GM10266 (cell line): Measurements from ENCODE around the gene FASTKD2.
"Not testable (repeated sequence)": the region's sequence is repeated elsewhere in the genome, so short reads cannot be mapped to it uniquely, and the experiment has no call there.

Experiments used
- DNase-seq: peaks from one replicate; pipeline ENCODE4 v3.0.0; 2012; ENCODE audit errors: extremely low spot score
- CTCF ChIP-seq: IDR thresholded peaks from 2 replicates; pipeline ENCODE4 v1.5.1; 2012; ENCODE audit warnings: mild to moderate bottlenecking, low read depth; ENCODE audit not compliant: control insufficient read depth, insufficient read depth; ENCODE audit errors: missing control alignments

The FASTKD2 gene

DNA sequence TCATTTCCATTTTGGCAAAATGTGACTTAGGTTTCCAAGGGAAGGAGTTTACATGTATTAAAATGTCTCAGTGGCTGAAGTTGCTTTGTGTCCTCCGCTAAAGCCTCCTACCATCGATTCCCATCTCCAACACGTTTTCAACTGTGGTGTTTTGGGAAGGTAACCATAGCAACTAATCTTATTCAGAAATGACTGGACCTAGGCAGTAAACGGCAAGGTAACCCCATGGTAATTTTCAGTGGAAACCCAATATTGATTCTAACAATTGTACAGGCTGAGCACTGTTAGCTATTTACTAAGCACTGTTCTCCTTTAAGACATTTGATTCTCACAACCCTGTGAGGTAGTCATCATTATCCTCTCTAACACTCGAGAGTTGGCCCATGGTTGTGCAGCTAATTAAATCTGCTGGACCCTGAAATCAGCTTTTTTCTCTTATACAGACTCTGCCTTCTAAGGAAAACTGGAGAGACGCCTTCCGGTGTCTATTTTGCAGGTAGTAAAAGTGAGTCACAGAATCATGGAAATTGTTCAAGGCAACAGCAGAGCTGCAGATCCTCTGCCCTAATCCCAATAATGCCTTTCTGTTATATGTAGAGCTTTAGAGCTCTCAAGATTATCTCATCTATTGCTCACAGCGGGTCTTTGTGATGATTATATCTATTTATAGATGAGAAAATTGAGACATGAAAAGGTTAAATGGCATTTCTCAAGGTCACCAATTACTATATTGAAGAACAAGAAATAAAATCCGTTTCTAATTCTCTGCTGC is 36.2 kb downstream of the FASTKD2 start:
- no peak for TF ChIP-seq CTCF
- DNase-seq: no peak

DNA sequence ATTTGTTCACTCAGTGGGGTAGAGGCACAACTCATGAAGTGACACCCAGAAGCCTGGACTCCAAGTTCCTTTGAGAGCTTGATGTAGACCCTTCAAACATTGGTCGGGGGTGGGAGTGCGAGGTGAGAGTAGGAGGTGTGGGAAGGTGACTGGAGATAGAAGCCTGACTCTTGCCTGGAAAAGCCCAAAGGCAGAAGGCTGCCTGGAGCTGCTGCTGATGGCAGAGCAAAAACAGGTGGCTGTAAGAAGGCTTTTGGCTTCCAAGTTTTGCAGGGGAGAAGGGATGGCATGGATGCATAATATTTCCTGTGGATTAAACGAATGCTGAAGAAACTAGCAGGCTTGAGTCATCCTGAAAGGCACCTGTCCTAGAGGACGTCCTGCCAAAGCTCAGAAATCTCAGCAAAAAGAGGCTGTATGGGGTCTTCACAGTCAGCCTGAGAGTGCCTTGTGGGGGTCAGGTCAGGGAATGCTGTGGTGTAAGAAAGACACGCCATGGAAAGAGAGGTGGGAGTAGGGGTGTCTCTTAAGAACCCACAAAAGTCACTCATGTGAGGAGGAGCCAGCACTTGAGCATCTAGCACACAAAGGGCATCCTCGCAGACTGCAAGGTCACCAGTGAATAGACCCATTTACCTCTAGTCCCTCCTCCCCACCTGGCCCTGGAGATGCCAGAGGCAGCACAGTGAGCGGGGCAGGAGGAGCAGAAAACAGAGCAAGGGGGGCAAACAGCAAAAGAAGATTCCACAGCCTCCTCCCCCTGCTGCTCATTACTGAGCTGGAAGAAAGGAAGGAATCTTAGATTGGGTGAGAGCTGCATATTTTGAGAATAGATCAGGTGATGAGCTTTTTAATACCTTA is 37.5 kb downstream of the FASTKD2 start:
- DNase-seq: no peak

DNA sequence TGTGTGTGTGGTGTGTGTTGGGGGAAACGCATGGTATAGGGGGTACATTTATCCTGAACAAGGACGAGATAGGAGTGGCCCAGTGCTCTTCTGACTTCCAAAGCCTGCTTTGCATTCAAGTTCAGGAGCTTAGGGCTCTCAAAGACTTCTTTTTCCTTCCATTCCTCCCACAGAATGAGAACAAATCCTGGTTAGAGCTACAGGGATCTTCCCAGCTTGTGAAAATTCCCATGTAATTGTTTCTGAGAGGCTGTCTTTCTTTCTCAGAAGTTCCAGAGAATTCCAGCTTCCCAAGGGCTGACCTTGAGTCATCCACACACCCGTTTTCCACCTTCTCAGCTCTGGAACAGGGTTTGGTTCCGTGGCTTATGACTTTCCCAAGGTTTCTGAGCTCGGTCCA is 38.9 kb downstream of the FASTKD2 start:
- no peak for DNase-seq
- TF ChIP-seq CTCF: no peak

More for the DNA sequence above, 37.5 kb downstream of the FASTKD2 start:
- no peak for TF ChIP-seq CTCF

- no peak for DNase-seq
- TF ChIP-seq CTCF: no peak
Measured at GRCh38 chr2:206805887-206806607, 40.6 kb downstream of the FASTKD2 start.

- DNase-seq: not testable (repeated sequence)
Measured at GRCh38 chr2:206807624-206808023, 42.2 kb downstream of the FASTKD2 start.

DNA sequence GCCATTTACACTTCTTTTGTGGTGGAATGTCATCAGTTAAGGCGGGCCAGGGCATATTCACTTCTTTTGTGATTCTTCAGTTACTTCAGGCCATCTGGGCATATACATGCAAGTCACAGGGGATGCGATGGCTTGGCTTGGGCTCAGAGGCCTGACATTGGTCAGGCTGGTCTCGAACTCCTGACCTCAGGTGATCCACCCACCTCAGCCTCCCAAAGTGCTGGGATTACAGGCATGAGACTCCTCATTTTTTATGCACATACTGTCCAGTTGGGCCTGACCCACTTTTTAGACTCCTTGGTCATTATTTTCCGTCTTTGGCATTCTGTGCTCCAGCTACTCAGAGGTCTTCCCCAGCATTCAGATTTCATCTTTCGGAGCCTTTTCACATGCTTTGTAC is 47.1 kb downstream of the FASTKD2 start:
- not testable (repeated sequence) for DNase-seq

GRCh38 chr2:206814498-206814897 is 49.1 kb downstream of the FASTKD2 start:
- TF ChIP-seq CTCF: no peak
- no peak for DNase-seq

GRCh38 chr2:206820807-206821206 is 55.4 kb downstream of the FASTKD2 start:
- no peak for TF ChIP-seq CTCF
- no peak for DNase-seq
